ENCODE measurements around the gene ZBTB38. TPM values are rescaled to one million over a fixed set of nuclear protein-coding genes. Genes with fewer than 3 reads are reported as not detected.

Gene ZBTB38
- total RNA-seq, 3 donors from 2014 or later (not counting 1 experiment from before 2014, with no cell fraction given), result 40.3 to 68.3 (median 56.7) TPM

- Histone ChIP-seq H3K9me3 (ENCODE audit: control insufficient read depth, insufficient read depth, low read length) (no peaks in the 10 kb centered on the region), H3K27me3 (ENCODE audit: control insufficient read depth, insufficient read depth, low read length) (no peaks in the 10 kb centered on the region), H3K4me3 (ENCODE audit: low read length) (no peak overlapping the region), H3K27ac (ENCODE audit: low read length) (no peak overlapping the region), H3K36me3 (ENCODE audit: control insufficient read depth, insufficient read depth, low read length) (no peaks in the 10 kb centered on the region), H3K4me1 (ENCODE audit: control insufficient read depth, insufficient read depth, low read length) (no peaks in the 10 kb centered on the region)
- Mint-ChIP-seq H3K27me3 (ENCODE audit: low read depth in 2 of 2) (peaks cover 0 to 7% of the 10 kb centered on the region in 2 donors), H3K4me3 (no peak overlapping the region), H3K36me3 (no peaks in the 10 kb centered on the region), H3K4me1 (no peaks in the 10 kb centered on the region), H3K27ac (no peak overlapping the region), H3K9me3 (no peaks in the 10 kb centered on the region)
- DNase-seq (no peak), ATAC-seq (no peak)
- intact Hi-C loops (cut with micrococcal nuclease), result no loop called here
- TF ChIP-seq, protein P1, sequence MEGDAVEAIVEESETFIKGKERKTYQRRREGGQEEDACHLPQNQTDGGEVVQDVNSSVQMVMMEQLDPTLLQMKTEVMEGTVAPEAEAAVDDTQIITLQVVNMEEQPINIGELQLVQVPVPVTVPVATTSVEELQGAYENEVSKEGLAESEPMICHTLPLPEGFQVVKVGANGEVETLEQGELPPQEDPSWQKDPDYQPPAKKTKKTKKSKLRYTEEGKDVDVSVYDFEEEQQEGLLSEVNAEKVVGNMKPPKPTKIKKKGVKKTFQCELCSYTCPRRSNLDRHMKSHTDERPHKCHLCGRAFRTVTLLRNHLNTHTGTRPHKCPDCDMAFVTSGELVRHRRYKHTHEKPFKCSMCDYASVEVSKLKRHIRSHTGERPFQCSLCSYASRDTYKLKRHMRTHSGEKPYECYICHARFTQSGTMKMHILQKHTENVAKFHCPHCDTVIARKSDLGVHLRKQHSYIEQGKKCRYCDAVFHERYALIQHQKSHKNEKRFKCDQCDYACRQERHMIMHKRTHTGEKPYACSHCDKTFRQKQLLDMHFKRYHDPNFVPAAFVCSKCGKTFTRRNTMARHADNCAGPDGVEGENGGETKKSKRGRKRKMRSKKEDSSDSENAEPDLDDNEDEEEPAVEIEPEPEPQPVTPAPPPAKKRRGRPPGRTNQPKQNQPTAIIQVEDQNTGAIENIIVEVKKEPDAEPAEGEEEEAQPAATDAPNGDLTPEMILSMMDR (IDR thresholded peaks at IDR 0.05), result no peak
- 97% methylated on average over 11 of the region's 11 CpGs for WGBS (ENCODE audit: insufficient coverage)
These were observed 33.6 kb upstream of the ZBTB38 start for GRCh38 chr3:141334627-141335250.

GRCh38 chr3:141335531-141336061 lies 32.7 kb upstream of the ZBTB38 start:
- H3K4me1 Mint-ChIP-seq, result no peaks in the 10 kb centered on the region
- Histone ChIP-seq H3K36me3 (ENCODE audit: control insufficient read depth, insufficient read depth, low read length) (no peaks in the 10 kb centered on the region), H3K9me3 (ENCODE audit: control insufficient read depth, insufficient read depth, low read length) (no peaks in the 10 kb centered on the region), H3K27ac (ENCODE audit: low read length) (no peak overlapping the region), H3K4me3 (ENCODE audit: low read length) (no peak overlapping the region), H3K27me3 (ENCODE audit: control insufficient read depth, insufficient read depth, low read length) (no peaks in the 10 kb centered on the region), H3K4me1 (ENCODE audit: control insufficient read depth, insufficient read depth, low read length) (no peaks in the 10 kb centered on the region)
- H3K9me3 Mint-ChIP-seq, result no peaks in the 10 kb centered on the region
- no peak overlapping the region for H3K27ac Mint-ChIP-seq
- intact Hi-C loops (cut with micrococcal nuclease), result no loop called here
- ATAC-seq, result no peak
- H3K4me3 Mint-ChIP-seq, result no peak overlapping the region
- WGBS (ENCODE audit: insufficient coverage), result 95% methylated on average over 2 of the region's 2 CpGs
- peaks cover 0 to 7% of the 10 kb centered on the region in 2 donors for H3K27me3 Mint-ChIP-seq (ENCODE audit: low read depth in 2 of 2)
- DNase-seq, result no peak
- H3K36me3 Mint-ChIP-seq, result no peaks in the 10 kb centered on the region
- TF ChIP-seq, protein P1 (IDR thresholded peaks at IDR 0.05), result no peak

DNA sequence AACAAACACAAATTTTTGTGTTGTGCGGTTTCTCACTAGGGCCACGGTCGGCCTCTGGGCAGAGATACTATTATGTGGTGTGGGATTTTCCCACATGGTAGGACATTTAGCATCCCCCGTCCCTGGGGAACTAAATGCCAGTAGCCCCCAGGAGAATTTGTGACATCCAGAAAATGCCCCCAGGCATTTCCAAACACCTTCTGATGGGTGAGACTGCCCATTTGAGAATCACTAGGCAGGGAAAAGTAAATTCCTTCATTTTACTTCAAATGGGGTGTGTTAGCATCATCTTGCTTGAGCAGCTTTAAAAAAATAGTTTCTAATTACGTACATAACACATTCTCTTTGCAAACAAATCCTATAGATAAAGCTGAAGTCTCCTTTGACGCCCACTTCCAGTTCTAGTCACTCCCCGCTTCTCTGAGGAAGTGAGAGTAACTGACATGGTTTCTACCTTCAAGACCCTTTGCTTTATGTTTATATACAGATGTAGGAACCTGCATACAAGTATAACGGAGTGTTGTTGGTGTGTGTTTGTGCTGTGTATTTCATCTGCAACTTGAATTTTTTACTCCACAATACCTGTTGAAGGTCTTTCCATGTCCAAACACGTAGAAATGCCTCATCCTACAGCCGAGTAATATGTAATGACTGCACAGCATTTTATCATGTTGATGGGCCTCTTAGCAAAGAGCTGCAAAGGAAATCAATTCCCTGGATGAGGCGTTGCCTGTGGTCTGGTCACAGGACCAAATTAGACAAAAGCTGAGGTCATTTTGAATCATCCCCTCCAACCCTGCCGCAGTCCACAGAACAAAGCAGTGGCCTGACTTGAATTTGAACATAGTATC lies 31.4 kb upstream of the ZBTB38 start:
- H3K27ac ChIP-seq (ENCODE audit: low read length), result no peak overlapping the region
- no peak overlapping the region for H3K27ac Mint-ChIP-seq
- no peaks in the 10 kb centered on the region for H3K27me3 ChIP-seq (ENCODE audit: control insufficient read depth, insufficient read depth, low read length)
- no peaks in the 10 kb centered on the region for H3K4me1 Mint-ChIP-seq
- TF ChIP-seq, protein P1 (IDR thresholded peaks at IDR 0.05), result no peak
- ATAC-seq, result no peak
- H3K27me3 Mint-ChIP-seq (ENCODE audit: low read depth in 2 of 2), result peaks cover 10 to 15% of the 10 kb centered on the region in 2 donors
- no peaks in the 10 kb centered on the region for H3K9me3 Mint-ChIP-seq
- no peaks in the 10 kb centered on the region for H3K9me3 ChIP-seq (ENCODE audit: control insufficient read depth, insufficient read depth, low read length)
- no peaks in the 10 kb centered on the region for H3K4me1 ChIP-seq (ENCODE audit: control insufficient read depth, insufficient read depth, low read length)
- no peak overlapping the region for H3K4me3 ChIP-seq (ENCODE audit: low read length)
- no peaks in the 10 kb centered on the region for H3K36me3 ChIP-seq (ENCODE audit: control insufficient read depth, insufficient read depth, low read length)
- H3K36me3 Mint-ChIP-seq, result no peaks in the 10 kb centered on the region
- 71% methylated on average over 8 of the region's 12 CpGs for WGBS (ENCODE audit: insufficient coverage)
- H3K4me3 Mint-ChIP-seq, result no peak overlapping the region
- intact Hi-C loops (cut with micrococcal nuclease), result no loop called here
- no peak for DNase-seq

Data from natural killer cell (primary cell).